Measurements from ENCODE around the gene ALK. TPM values are rescaled to one million over a fixed set of nuclear protein-coding genes. Genes with fewer than 3 reads are reported as not detected.

Gene ALK
- total RNA-seq, 4 donors from 2014 or later, result 0.88 to 1.3 (median 1.3) TPM; not detected in 1

DNA sequence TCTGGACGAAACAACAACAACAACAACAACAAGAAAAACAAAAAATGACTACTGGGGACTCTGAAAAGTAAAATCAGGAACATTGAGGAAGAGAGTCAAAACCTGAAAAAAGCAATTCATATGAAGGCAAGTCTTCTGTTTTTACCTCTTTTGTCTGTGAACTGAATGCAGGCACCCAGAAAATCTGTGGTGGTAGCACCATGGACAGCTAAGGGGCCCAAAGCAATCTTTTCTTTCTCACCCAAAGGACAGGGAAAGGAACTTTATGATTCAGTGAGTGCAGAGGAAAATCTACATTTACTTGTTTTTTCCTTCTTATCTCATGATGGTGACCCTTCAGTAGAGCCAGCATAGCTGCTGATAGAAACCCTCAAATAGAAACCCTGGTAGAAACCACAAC lies 10.4 kb downstream of the ALK start:
- Histone ChIP-seq H3K27ac (no peak overlapping the region), H3K9me3 (no peaks in the 10 kb centered on the region), H3K27me3 (no peaks in the 10 kb centered on the region), H3K4me3 (no peak overlapping the region), H3K4me1 (no peaks in the 10 kb centered on the region), H3K36me3 (no peaks in the 10 kb centered on the region)
- TF ChIP-seq POLR2A (IDR thresholded peaks at IDR 0.05) (no peak), CTCF (IDR thresholded peaks at IDR 0.05) (no peak)
- DNase-seq, result no peak

DNA sequence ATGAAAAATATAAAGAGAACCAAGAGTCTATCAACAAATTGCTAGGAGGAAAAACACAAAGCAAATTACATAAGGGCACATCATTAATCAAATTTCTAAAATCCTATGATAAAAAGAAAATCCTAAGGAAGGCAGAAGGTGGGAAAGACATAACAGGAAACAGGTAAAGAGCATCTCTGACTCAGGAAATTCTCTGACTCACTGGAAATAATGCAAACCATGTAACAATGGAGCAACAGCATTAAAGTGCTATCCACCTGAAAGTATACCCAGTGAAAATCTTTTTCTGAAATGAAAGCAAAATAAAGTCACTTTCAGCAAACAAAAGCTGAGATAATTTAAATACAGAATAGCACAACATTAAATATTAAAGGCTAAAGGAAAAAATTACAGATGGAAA lies 10.9 kb downstream of the ALK start:
- no peak for TF ChIP-seq POLR2A (IDR thresholded peaks at IDR 0.05)
- TF ChIP-seq CTCF (IDR thresholded peaks at IDR 0.05), result no peak
- Histone ChIP-seq H3K27ac (no peak overlapping the region), H3K9me3 (no peaks in the 10 kb centered on the region), H3K36me3 (no peaks in the 10 kb centered on the region), H3K4me1 (no peaks in the 10 kb centered on the region), H3K4me3 (no peak overlapping the region), H3K27me3 (no peaks in the 10 kb centered on the region)
- no peak for DNase-seq

DNA sequence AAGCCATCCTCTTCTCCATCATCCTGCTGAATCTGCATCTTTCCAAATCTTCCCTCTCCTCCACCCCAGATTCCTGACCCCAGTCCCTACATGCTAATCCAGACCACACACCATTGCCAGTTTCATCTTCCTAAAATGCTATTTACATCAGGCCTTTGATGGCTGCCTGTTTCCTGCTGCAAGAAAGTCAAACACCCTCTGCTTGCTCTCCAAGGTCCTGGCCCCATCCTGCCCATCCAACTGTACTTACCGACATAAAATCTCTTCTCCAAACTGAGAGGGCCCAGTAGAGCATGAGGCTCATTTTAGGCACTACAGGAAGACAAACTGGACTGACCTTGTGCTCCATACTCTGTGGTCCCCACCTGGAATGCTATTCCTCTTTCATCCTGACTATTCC lies 19.0 kb downstream of the ALK start:
- no peaks in the 10 kb centered on the region for H3K27me3 ChIP-seq
- no peak for TF ChIP-seq POLR2A (IDR thresholded peaks at IDR 0.05)
- no peaks in the 10 kb centered on the region for H3K9me3 ChIP-seq
- H3K36me3 ChIP-seq, result no peaks in the 10 kb centered on the region
- H3K4me3 ChIP-seq, result no peak overlapping the region
- no peak for DNase-seq
- H3K4me1 ChIP-seq, result no peaks in the 10 kb centered on the region
- no peak overlapping the region for H3K27ac ChIP-seq

- TF ChIP-seq POLR2A (IDR thresholded peaks at IDR 0.05) (no peak), CTCF (IDR thresholded peaks at IDR 0.05) (no peak)
- no peaks in the 10 kb centered on the region for H3K27me3 ChIP-seq
Measured at GRCh38 chr2:29900971-29901633, 20.3 kb downstream of the ALK start.

DNA sequence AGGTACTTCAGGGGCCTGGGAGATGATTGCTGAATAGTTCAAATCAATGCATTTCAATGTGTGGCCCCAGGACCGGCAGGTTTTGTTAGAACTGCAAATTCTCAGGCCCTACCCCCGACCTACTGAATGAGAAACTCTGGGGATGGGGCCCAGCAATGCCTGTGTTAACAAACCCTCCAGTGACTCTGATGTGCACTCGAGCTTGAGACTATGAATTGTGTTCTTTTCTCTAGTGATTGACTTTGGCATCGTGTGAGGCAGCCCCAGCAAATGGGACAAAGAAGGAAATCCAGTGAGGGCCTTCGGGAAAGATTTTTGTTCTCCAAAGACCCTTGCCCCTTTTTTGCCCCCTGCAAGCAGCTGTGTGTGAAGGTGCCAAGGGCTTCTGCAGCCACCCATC lies 22.4 kb downstream of the ALK start:
- DNase-seq, result no peak
- H3K27ac ChIP-seq, result no peak overlapping the region
- no peaks in the 10 kb centered on the region for H3K36me3 ChIP-seq
- no peak for TF ChIP-seq POLR2A (IDR thresholded peaks at IDR 0.05)
- no peak for TF ChIP-seq CTCF (IDR thresholded peaks at IDR 0.05)
- H3K9me3 ChIP-seq, result no peaks in the 10 kb centered on the region
- H3K4me1 ChIP-seq, result no peaks in the 10 kb centered on the region
- no peak overlapping the region for H3K4me3 ChIP-seq
- H3K27me3 ChIP-seq, result no peaks in the 10 kb centered on the region

More at GRCh38 chr2:29900971-29901633, 20.3 kb downstream of the ALK start:
- H3K4me3 ChIP-seq, result no peak overlapping the region
- no peaks in the 10 kb centered on the region for H3K36me3 ChIP-seq
- no peak for DNase-seq
- no peaks in the 10 kb centered on the region for H3K9me3 ChIP-seq
- no peaks in the 10 kb centered on the region for H3K4me1 ChIP-seq
- H3K27ac ChIP-seq, result no peak overlapping the region

DNA sequence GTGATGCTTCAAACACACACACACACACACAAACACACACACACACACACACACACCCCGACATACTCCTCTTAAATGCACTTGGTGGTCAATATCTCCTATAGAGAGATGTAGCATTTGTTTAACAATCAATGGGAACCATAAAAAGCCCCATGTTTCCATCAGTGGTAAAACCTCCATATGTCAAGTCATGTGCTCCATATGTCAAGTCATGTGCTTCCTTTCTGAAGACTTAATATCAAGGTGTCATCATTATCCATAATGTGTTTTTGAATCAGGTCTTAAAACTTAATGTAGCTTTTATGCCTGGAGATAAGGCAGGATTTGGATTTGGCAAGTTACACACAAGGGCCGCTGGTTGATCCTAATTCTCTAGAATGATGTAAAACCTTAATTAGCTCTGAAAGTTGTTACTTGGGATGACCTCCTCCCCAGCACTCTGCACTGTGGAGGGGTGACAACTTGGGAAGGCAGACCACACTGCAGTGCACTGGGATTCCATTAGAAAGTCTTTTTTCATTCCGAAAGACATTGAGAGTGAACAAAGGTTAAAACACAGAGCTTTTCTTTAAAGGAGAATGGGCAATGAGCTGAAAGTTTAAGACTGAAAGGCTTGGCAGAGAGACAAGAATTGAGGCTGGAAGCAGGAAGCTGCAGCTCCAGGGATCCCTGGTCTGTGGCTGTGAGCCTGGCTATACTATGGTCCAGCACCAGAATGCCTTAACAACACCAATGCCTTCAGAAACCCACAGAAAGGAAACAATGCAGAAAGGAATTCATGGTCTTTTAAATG lies 26.4 kb downstream of the ALK start:
- H3K4me3 ChIP-seq, result no peak overlapping the region
- no peaks in the 10 kb centered on the region for H3K9me3 ChIP-seq
- TF ChIP-seq POLR2A (IDR thresholded peaks at IDR 0.05) (no peak), CTCF (IDR thresholded peaks at IDR 0.05) (no peak)
- H3K27ac ChIP-seq, result no peak overlapping the region
- H3K36me3 ChIP-seq, result no peaks in the 10 kb centered on the region
- no peak for DNase-seq
- H3K4me1 ChIP-seq, result no peaks in the 10 kb centered on the region
- H3K27me3 ChIP-seq, result no peaks in the 10 kb centered on the region

Data from Peyer's patch (tissue), 4 donors.